ENCODE measurements around the gene CAPN15.

The CAPN15 gene

GRCh38 chr16:554640-555365, 27.3 kb downstream of the CAPN15 start:
- no peak for TF ChIP-seq EZH2phosphoT487 (IDR thresholded peaks at IDR 0.05; ENCODE audit: borderline replicate concordance)
- no peak for TF ChIP-seq CTCF (conservative IDR thresholded peaks at IDR 0.05; ENCODE audit: low read length)
- Histone ChIP-seq H3K4me3 (ENCODE audit: low read length, poor library complexity, severe bottlenecking) (no peak overlapping the region), H2AFZ (ENCODE audit: low read length) (no peak overlapping the region)

GRCh38 chr16:555528-556473, 28.3 kb downstream of the CAPN15 start:
- H4K20me1 ChIP-seq (ENCODE audit: insufficient read depth, low read length, poor library complexity, severe bottlenecking) = no peaks in the 10 kb centered on the region
- H3K4me3 ChIP-seq (ENCODE audit: low read length, poor library complexity, severe bottlenecking) = no peak overlapping the region
- no peak overlapping the region for H2AFZ ChIP-seq (ENCODE audit: low read length)
- no peaks in the 10 kb centered on the region for H3K36me3 ChIP-seq (ENCODE audit: insufficient read depth, low read length)
- H3K9me2 ChIP-seq (replicated peaks; ENCODE audit: low read depth, low read length) = no peaks in the 10 kb centered on the region
- no peaks in the 10 kb centered on the region for H3K27me3 ChIP-seq (ENCODE audit: insufficient read depth, low read length, poor library complexity, severe bottlenecking)
- H3K9me3 ChIP-seq (ENCODE audit: insufficient read depth, low read depth, low read length) = no peaks in the 10 kb centered on the region
- no peaks in the 10 kb centered on the region for H3K4me1 ChIP-seq (ENCODE audit: insufficient read depth, low read length, poor library complexity, severe bottlenecking)
- no peak overlapping the region for H3K9ac ChIP-seq (ENCODE audit: low read depth, low read length, poor library complexity, severe bottlenecking)
- no peak for TF ChIP-seq CTCF (conservative IDR thresholded peaks at IDR 0.05; ENCODE audit: low read length)
- no peak for TF ChIP-seq EZH2phosphoT487 (IDR thresholded peaks at IDR 0.05; ENCODE audit: borderline replicate concordance)
- no peaks in the 10 kb centered on the region for H3F3A ChIP-seq (ENCODE audit: low read depth)
- H3K79me2 ChIP-seq (ENCODE audit: insufficient read depth, low read length) = no peaks in the 10 kb centered on the region
- no peak overlapping the region for H3K4me2 ChIP-seq (ENCODE audit: low read depth, low read length, poor library complexity, severe bottlenecking)

More at GRCh38 chr16:554640-555365, 27.3 kb downstream of the CAPN15 start:
- H3K27me3 ChIP-seq (ENCODE audit: insufficient read depth, low read length, poor library complexity, severe bottlenecking) = no peaks in the 10 kb centered on the region
- no peaks in the 10 kb centered on the region for H3K79me2 ChIP-seq (ENCODE audit: insufficient read depth, low read length)
- H3K9ac ChIP-seq (ENCODE audit: low read depth, low read length, poor library complexity, severe bottlenecking) = no peak overlapping the region
- H3F3A ChIP-seq (ENCODE audit: low read depth) = no peaks in the 10 kb centered on the region
- H4K20me1 ChIP-seq (ENCODE audit: insufficient read depth, low read length, poor library complexity, severe bottlenecking) = no peaks in the 10 kb centered on the region
- H3K4me1 ChIP-seq (ENCODE audit: insufficient read depth, low read length, poor library complexity, severe bottlenecking) = no peaks in the 10 kb centered on the region
- no peaks in the 10 kb centered on the region for H3K9me3 ChIP-seq (ENCODE audit: insufficient read depth, low read depth, low read length)
- H3K4me2 ChIP-seq (ENCODE audit: low read depth, low read length, poor library complexity, severe bottlenecking) = no peak overlapping the region
- H3K9me2 ChIP-seq (replicated peaks; ENCODE audit: low read depth, low read length) = no peaks in the 10 kb centered on the region
- no peaks in the 10 kb centered on the region for H3K36me3 ChIP-seq (ENCODE audit: insufficient read depth, low read length)

- H3K79me2 ChIP-seq (ENCODE audit: insufficient read depth, low read length) = no peaks in the 10 kb centered on the region
- H3K27me3 ChIP-seq (ENCODE audit: insufficient read depth, low read length, poor library complexity, severe bottlenecking) = no peaks in the 10 kb centered on the region
- no peaks in the 10 kb centered on the region for H3K36me3 ChIP-seq (ENCODE audit: insufficient read depth, low read length)
- no peak overlapping the region for H3K4me3 ChIP-seq (ENCODE audit: low read length, poor library complexity, severe bottlenecking)
- H3K4me1 ChIP-seq (ENCODE audit: insufficient read depth, low read length, poor library complexity, severe bottlenecking) = no peaks in the 10 kb centered on the region
- no peak overlapping the region for H3K9ac ChIP-seq (ENCODE audit: low read depth, low read length, poor library complexity, severe bottlenecking)
- H3K9me3 ChIP-seq (ENCODE audit: insufficient read depth, low read depth, low read length) = no peaks in the 10 kb centered on the region
- H3F3A ChIP-seq (ENCODE audit: low read depth) = no peaks in the 10 kb centered on the region
- H4K20me1 ChIP-seq (ENCODE audit: insufficient read depth, low read length, poor library complexity, severe bottlenecking) = no peaks in the 10 kb centered on the region
- H3K4me2 ChIP-seq (ENCODE audit: low read depth, low read length, poor library complexity, severe bottlenecking) = no peak overlapping the region
- H2AFZ ChIP-seq (ENCODE audit: low read length) = no peak overlapping the region
- H3K9me2 ChIP-seq (replicated peaks; ENCODE audit: low read depth, low read length) = no peaks in the 10 kb centered on the region
- no peak for TF ChIP-seq EZH2phosphoT487 (IDR thresholded peaks at IDR 0.05; ENCODE audit: borderline replicate concordance)
- no peak for TF ChIP-seq CTCF (conservative IDR thresholded peaks at IDR 0.05; ENCODE audit: low read length)
These were observed 29.1 kb downstream of the CAPN15 start for GRCh38 chr16:556474-557173.

Measured in Loucy (cell line).